GM23338 (cell line): ENCODE results near the gene DNAJB8. TPM values are rescaled to one million over a fixed set of nuclear protein-coding genes. Genes with fewer than 3 reads are reported as not detected.
A peak's percentile ranks its signal among the peaks of the same experiment; 100 is the strongest.

Experiments
- ATAC-seq: fragments of 200-7000 bp; cut with Tn5 transposase; 3 replicates; pipeline ENCODE4 v1.9.1; 2020
- DNase-seq: peaks from one replicate; pipeline ENCODE4 v3.0.0-alpha.2; 2015; ENCODE audit warnings: low spot score
- H2AFZ ChIP-seq: fragments of 200-600 bp; sonication (generic); 2 replicates; pipeline ENCODE4 v1.8.0; 2016; ENCODE audit warnings: antibody characterized with exemption, mild to moderate bottlenecking, moderate library complexity
- H3F3A ChIP-seq: fragments of 200-600 bp; sonication (generic); replicated peaks from 2 replicates; pipeline ENCODE4 v1.8.0; 2017; ENCODE audit warnings: antibody characterized with exemption, mixed run types, low read depth
- H3K27ac ChIP-seq: fragments of 200-600 bp; sonication (generic); 2 replicates; pipeline ENCODE4 v1.6.1; 2016; ENCODE audit warnings: low read depth
- H3K27me3 ChIP-seq: fragments of 200-600 bp; sonication (generic); 2 replicates; pipeline ENCODE4 v1.8.0; 2016; ENCODE audit warnings: mild to moderate bottlenecking, mixed run types, moderate library complexity; ENCODE audit not compliant: insufficient read depth
- H3K36me3 ChIP-seq: fragments of 200-600 bp; sonication (generic); 2 replicates; pipeline ENCODE4 v1.8.0; 2016; ENCODE audit warnings: mild to moderate bottlenecking; ENCODE audit not compliant: insufficient read depth
- H3K4me1 ChIP-seq: fragments of 200-600 bp; sonication (generic); 2 replicates; pipeline ENCODE4 v1.8.0; 2016; ENCODE audit warnings: mild to moderate bottlenecking, moderate library complexity; ENCODE audit not compliant: insufficient read depth
- H3K4me2 ChIP-seq: fragments of 200-600 bp; sonication (generic); 2 replicates; pipeline ENCODE4 v1.7.1; 2017; ENCODE audit warnings: mixed run types
- H3K4me3 ChIP-seq: fragments of 200-600 bp; sonication (generic); 2 replicates; pipeline ENCODE4 v1.6.1; 2016; ENCODE audit warnings: mixed run types
- H3K79me2 ChIP-seq: fragments of 200-600 bp; sonication (generic); replicated peaks from 2 replicates; pipeline ENCODE4 v1.8.0; 2017; ENCODE audit warnings: mild to moderate bottlenecking; ENCODE audit not compliant: insufficient read depth
- H3K9me2 ChIP-seq: fragments of 200-600 bp; sonication (generic); 2 replicates; pipeline ENCODE4 v1.8.0; 2017; ENCODE audit not compliant: insufficient read depth
- H4K20me1 ChIP-seq: fragments of 200-600 bp; sonication (generic); replicated peaks from 2 replicates; pipeline ENCODE4 v1.8.0; 2017; ENCODE audit warnings: mild to moderate bottlenecking; ENCODE audit not compliant: insufficient read depth
- H3K27ac Mint-ChIP-seq: 2 replicates; pipeline ENCODE4 v1.8.0; 2020; ENCODE audit warnings: inconsistent platforms, mild to moderate bottlenecking, moderate library complexity, mixed read lengths
- H3K27me3 Mint-ChIP-seq: 3 replicates; pipeline ENCODE4 v1.8.0; 2022; ENCODE audit warnings: low read depth, mild to moderate bottlenecking, moderate library complexity, mixed read lengths, inconsistent platforms; ENCODE audit not compliant: insufficient read depth, poor library complexity
- H3K36me3 Mint-ChIP-seq: 3 replicates; pipeline ENCODE4 v1.8.0; 2021; ENCODE audit warnings: low read depth, mild to moderate bottlenecking, inconsistent platforms, moderate library complexity, mixed read lengths
- H3K4me1 Mint-ChIP-seq: 3 replicates; pipeline ENCODE4 v1.8.0; 2020; ENCODE audit warnings: mild to moderate bottlenecking, inconsistent platforms, mixed read lengths
- H3K4me3 Mint-ChIP-seq: 3 replicates; pipeline ENCODE4 v1.8.0; 2021; ENCODE audit warnings: moderate library complexity, mild to moderate bottlenecking, inconsistent platforms, mixed read lengths
- H3K9me3 Mint-ChIP-seq: 3 replicates; pipeline ENCODE4 v1.8.0; 2020; ENCODE audit warnings: moderate library complexity, mild to moderate bottlenecking, inconsistent platforms, mixed read lengths
- CREB1 ChIP-seq: fragments of 250-450 bp; sonication (Bioruptor Pico); IDR thresholded peaks from 2 replicates; pipeline ENCODE4 v1.5.0; 2020; ENCODE audit warnings: low read depth, mild to moderate bottlenecking, moderate library complexity
- CTCF ChIP-seq, 2 experiments: fragments of 200-600 bp in 1 of 2; sonication (generic) in 1 of 2; conservative IDR thresholded peaks; 2 replicates each; pipeline versions ENCODE4 v1.5.1 to v1.6.1; 2016 to 2017; ENCODE audit warnings: antibody characterized with exemption in 2 of 2, low read depth in 2 of 2, mild to moderate bottlenecking in 2 of 2, moderate library complexity in 1 of 2
- ETS1 ChIP-seq: IDR thresholded peaks from 2 replicates; pipeline ENCODE4 v1.6.1; 2016; ENCODE audit warnings: antibody characterized with exemption
- EZH2 ChIP-seq: fragments of 200-600 bp; sonication (generic); IDR thresholded peaks from one replicate; pipeline ENCODE4 v1.8.0; 2017; ENCODE audit warnings: antibody characterized with exemption, mild to moderate bottlenecking, low read depth; ENCODE audit not compliant: unreplicated experiment
- JUNB ChIP-seq: IDR thresholded peaks from one replicate; pipeline ENCODE4 v1.6.1; 2016; ENCODE audit warnings: antibody characterized with exemption; ENCODE audit not compliant: unreplicated experiment
- REST ChIP-seq: IDR thresholded peaks from one replicate; pipeline ENCODE4 v1.6.1; 2018; ENCODE audit warnings: antibody characterized with exemption; ENCODE audit not compliant: unreplicated experiment
- STAT1 ChIP-seq: IDR thresholded peaks from one replicate; pipeline ENCODE4 v1.6.1; 2016; ENCODE audit warnings: antibody characterized with exemption; ENCODE audit not compliant: unreplicated experiment
- ZNF114 ChIP-seq: fragments of 250-450 bp; sonication (Bioruptor Pico); IDR thresholded peaks from 2 replicates; pipeline ENCODE4 v1.5.0; 2020; ENCODE audit warnings: mild to moderate bottlenecking, moderate library complexity
- ZNF462 ChIP-seq: fragments of 250-450 bp; sonication (Bioruptor Pico); IDR thresholded peaks from 2 replicates; pipeline ENCODE4 v1.5.0; 2020; ENCODE audit warnings: mild to moderate bottlenecking, moderate library complexity
- polyA plus RNA-seq: library from polyadenylated mRNA; unstranded; fragments of >200 nt; fragmentation: Nextera tagmentation; extraction: Ambion mirVana; gene quantifications from 2 replicates; pipeline ENCODE4 v1.2.1, GENCODE V29; 2016
- total RNA-seq: library from RNA; depleted of rRNA; stranded (reverse); fragments of >200 nt; shearing (Covaris generic); gene quantifications from 2 replicates; pipeline ENCODE4 v1.2.3, GENCODE V29; 2014

DNAJB8 gene
- total and polyA plus RNA-seq, 2 experiments from 2014 or later: not detected

- no peak overlapping the region for H2AFZ ChIP-seq
- ATAC-seq: peak; percentile 31
These were observed 5.0 kb downstream of the DNAJB8 start for GRCh38 chr3:128461731-128462130.

More at GRCh38 chr3:128461731-128462130, 5.0 kb downstream of the DNAJB8 start:
- Histone ChIP-seq H3K79me2 (no peaks in the 10 kb centered on the region), H4K20me1 (no peaks in the 10 kb centered on the region), H3K9me2 (no peaks in the 10 kb centered on the region), H3K27ac (no peak overlapping the region), H3K4me2 (no peak overlapping the region), H3K36me3 (no peaks in the 10 kb centered on the region), H3K27me3 (no peaks in the 10 kb centered on the region), H3K4me3 (no peak overlapping the region), H3K4me1 (no peaks in the 10 kb centered on the region), H3F3A (no peaks in the 10 kb centered on the region)
- Mint-ChIP-seq H3K36me3 (no peaks in the 10 kb centered on the region), H3K9me3 (no peaks in the 10 kb centered on the region; the same call in 1 of the 3 replicates), H3K4me3 (no peak overlapping the region), H3K27ac (no peak overlapping the region), H3K4me1 (no peaks in the 10 kb centered on the region), H3K27me3 (peaks cover 38% of the 10 kb centered on the region)
- TF ChIP-seq STAT1: no peak
- TF ChIP-seq ZNF462 (CRISPR knock-in tag): no peak
- no peak for TF ChIP-seq ETS1
- no peak for TF ChIP-seq REST
- TF ChIP-seq CTCF (conservative IDR thresholded peaks at IDR 0.05; ENCODE audit: low read depth in 2 of 2): 0 out of 4 replicates have a peak, but pooled peaks of 1 of the 2 experiments have one; percentile 10
- TF ChIP-seq EZH2: no peak
- TF ChIP-seq ZNF114: no peak
- TF ChIP-seq CREB1 (CRISPR knock-in tag): no peak
- TF ChIP-seq JUNB: no peak
- no peak for DNase-seq
